HL-60 (cell line): ENCODE results near the gene ASTN2.

Experiments used
- CTCF ChIP-seq: IDR thresholded peaks from one replicate; pipeline ENCODE4 v1.5.1; 2011; ENCODE audit warnings: low read length, control low read depth, inconsistent platforms; ENCODE audit not compliant: insufficient read depth
- GABPA ChIP-seq: IDR thresholded peaks from 2 replicates; pipeline ENCODE4 v1.6.1; 2012; ENCODE audit warnings: low read depth
- POLR2AphosphoS5 ChIP-seq: IDR thresholded peaks from 2 replicates; pipeline ENCODE4 v1.6.1; 2012; ENCODE audit warnings: low read depth
- SPI1 ChIP-seq: IDR thresholded peaks from 2 replicates; pipeline ENCODE4 v1.6.1; 2012; ENCODE audit warnings: low read depth, mild to moderate bottlenecking, borderline replicate concordance
- TF ChIP-seq, protein P1 (sequence below): IDR thresholded peaks from 2 replicates; pipeline ENCODE4 v1.6.1; 2012; ENCODE audit warnings: low read depth; ENCODE audit not compliant: insufficient replicate concordance

GRCh38 chr9:116721944-116722343 lies 692.9 kb downstream of the ASTN2 start:
- TF ChIP-seq CTCF (no peak), POLR2AphosphoS5 (no peak), GABPA (no peak), SPI1 (no peak)
- TF ChIP-seq, protein P1, sequence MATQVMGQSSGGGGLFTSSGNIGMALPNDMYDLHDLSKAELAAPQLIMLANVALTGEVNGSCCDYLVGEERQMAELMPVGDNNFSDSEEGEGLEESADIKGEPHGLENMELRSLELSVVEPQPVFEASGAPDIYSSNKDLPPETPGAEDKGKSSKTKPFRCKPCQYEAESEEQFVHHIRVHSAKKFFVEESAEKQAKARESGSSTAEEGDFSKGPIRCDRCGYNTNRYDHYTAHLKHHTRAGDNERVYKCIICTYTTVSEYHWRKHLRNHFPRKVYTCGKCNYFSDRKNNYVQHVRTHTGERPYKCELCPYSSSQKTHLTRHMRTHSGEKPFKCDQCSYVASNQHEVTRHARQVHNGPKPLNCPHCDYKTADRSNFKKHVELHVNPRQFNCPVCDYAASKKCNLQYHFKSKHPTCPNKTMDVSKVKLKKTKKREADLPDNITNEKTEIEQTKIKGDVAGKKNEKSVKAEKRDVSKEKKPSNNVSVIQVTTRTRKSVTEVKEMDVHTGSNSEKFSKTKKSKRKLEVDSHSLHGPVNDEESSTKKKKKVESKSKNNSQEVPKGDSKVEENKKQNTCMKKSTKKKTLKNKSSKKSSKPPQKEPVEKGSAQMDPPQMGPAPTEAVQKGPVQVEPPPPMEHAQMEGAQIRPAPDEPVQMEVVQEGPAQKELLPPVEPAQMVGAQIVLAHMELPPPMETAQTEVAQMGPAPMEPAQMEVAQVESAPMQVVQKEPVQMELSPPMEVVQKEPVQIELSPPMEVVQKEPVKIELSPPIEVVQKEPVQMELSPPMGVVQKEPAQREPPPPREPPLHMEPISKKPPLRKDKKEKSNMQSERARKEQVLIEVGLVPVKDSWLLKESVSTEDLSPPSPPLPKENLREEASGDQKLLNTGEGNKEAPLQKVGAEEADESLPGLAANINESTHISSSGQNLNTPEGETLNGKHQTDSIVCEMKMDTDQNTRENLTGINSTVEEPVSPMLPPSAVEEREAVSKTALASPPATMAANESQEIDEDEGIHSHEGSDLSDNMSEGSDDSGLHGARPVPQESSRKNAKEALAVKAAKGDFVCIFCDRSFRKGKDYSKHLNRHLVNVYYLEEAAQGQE = no peak
